SK-N-SH (cell line): Measurements from ENCODE around the gene WIZ. TPM values are rescaled to one million over a fixed set of nuclear protein-coding genes. Genes with fewer than 3 reads are reported as not detected.

ENCODE experiments used
- CTCF ChIA-PET: fragments of 300-600, 350-600 bp; formaldehyde crosslinking; extraction: SDS; loops from one replicate; lab custom pipeline; 2021; lab: Yijun Ruan, JAX
- POLR2A ChIA-PET: fragments of 350-600 bp; sonication (Branson Sonifier 250); formaldehyde crosslinking; extraction: SDS; loops from one replicate; lab custom pipeline; 2020; ENCODE audit warnings: antibody characterized with exemption, inconsistent platforms; lab: Yijun Ruan, JAX
- DNase-seq: peaks from one replicate; pipeline ENCODE4 v3.0.0; 2012
- H2AFZ ChIP-seq: fragments of 200-600 bp; sonication (generic); 2 replicates; pipeline ENCODE4 v1.8.1; 2016; ENCODE audit warnings: antibody characterized with exemption, mild to moderate bottlenecking, low read depth
- H3F3A ChIP-seq: fragments of 200-600 bp; sonication (generic); replicated peaks from 2 replicates; pipeline ENCODE3; 2016; ENCODE audit warnings: antibody characterized with exemption, mild to moderate bottlenecking; ENCODE audit not compliant: insufficient read depth
- H3K27ac ChIP-seq, 2 experiments: fragments of 200-500 bp in 1 of 2; fragments of 200-600 bp in 1 of 2; sonication (Bioruptor generic) in 1 of 2; sonication (generic), shearing (Covaris generic) in 1 of 2; 2 replicates each; pipeline versions ENCODE4 v1.5.1 to v1.6.1; 2014 to 2016; ENCODE audit warnings: low read depth in 2 of 2, inconsistent platforms in 1 of 2, low read length in 1 of 2, mild to moderate bottlenecking in 1 of 2, mixed read lengths in 1 of 2
- H3K27me3 ChIP-seq: fragments of 200-600 bp; sonication (generic), shearing (Covaris generic); 2 replicates; pipeline ENCODE4 v1.6.1; 2016; ENCODE audit warnings: mixed run types; ENCODE audit not compliant: insufficient read depth
- H3K36me3 ChIP-seq, 2 experiments: fragments of 200-500 bp in 1 of 2; fragments of 200-600 bp in 1 of 2; sonication (Bioruptor generic) in 1 of 2; sonication (generic) in 1 of 2; replicated peaks in 1 of 2; 2 replicates each; pipeline versions ENCODE3 to v1.5.1; 2014 to 2016; ENCODE audit warnings: low read length in 1 of 2, mild to moderate bottlenecking in 1 of 2; ENCODE audit not compliant: insufficient read depth in 2 of 2, control insufficient read depth in 1 of 2
- H3K4me1 ChIP-seq, 2 experiments: fragments of 200-500 bp in 1 of 2; fragments of 200-600 bp in 1 of 2; sonication (Bioruptor generic) in 1 of 2; sonication (generic), shearing (Covaris generic) in 1 of 2; 2 replicates each; pipeline versions ENCODE4 v1.5.1 to v1.6.1; 2014 to 2016; ENCODE audit warnings: low read depth in 1 of 2, low read length in 1 of 2, mixed run types in 1 of 2; ENCODE audit not compliant: insufficient read depth in 2 of 2, control insufficient read depth in 1 of 2
- H3K4me2 ChIP-seq: fragments of 200-600 bp; sonication (generic), shearing (Covaris generic); 2 replicates; pipeline ENCODE4 v1.6.1; 2017; ENCODE audit warnings: mixed run types
- H3K4me3 ChIP-seq, 2 experiments: fragments of 200-500 bp in 1 of 2; fragments of 200-600 bp in 1 of 2; sonication (Bioruptor generic) in 1 of 2; sonication (generic), shearing (Covaris generic) in 1 of 2; 2 replicates each; pipeline versions ENCODE4 v1.5.1 to v1.8.1; 2014 to 2016; ENCODE audit warnings: low read depth in 2 of 2, inconsistent platforms in 1 of 2, low read length in 1 of 2, mild to moderate bottlenecking in 1 of 2, mixed read lengths in 1 of 2, moderate library complexity in 1 of 2
- H3K79me2 ChIP-seq: fragments of 200-600 bp; sonication (generic); 2 replicates; pipeline ENCODE4 v1.8.1; 2017; ENCODE audit warnings: mild to moderate bottlenecking; ENCODE audit not compliant: insufficient read depth
- H3K9ac ChIP-seq: fragments of 200-600 bp; sonication (generic); 2 replicates; pipeline ENCODE4 v1.6.1; 2017; ENCODE audit warnings: mixed run types
- H3K9me2 ChIP-seq: fragments of 200-600 bp; sonication (generic); 2 replicates; pipeline ENCODE4 v1.6.1; 2017; ENCODE audit warnings: mixed run types
- H3K9me3 ChIP-seq: fragments of 200-600 bp; sonication (generic); 2 replicates; pipeline ENCODE4 v1.6.1; 2017; ENCODE audit warnings: mixed run types, mild to moderate bottlenecking, moderate library complexity
- H4K20me1 ChIP-seq: fragments of 200-600 bp; sonication (generic); 2 replicates; pipeline ENCODE4 v1.6.1; 2017; ENCODE audit warnings: mild to moderate bottlenecking, mixed run types; ENCODE audit not compliant: insufficient read depth
- GATA2 ChIP-seq: sonication (generic); formaldehyde crosslinking; IDR thresholded peaks from 2 replicates; pipeline ENCODE4 v1.5.0; 2020; ENCODE audit warnings: mild to moderate bottlenecking, missing genetic modification reagents
- IRF3 ChIP-seq: fragments of 150-350 bp; IDR thresholded peaks from 2 replicates; pipeline ENCODE4 v1.6.1; 2016; ENCODE audit warnings: mild to moderate bottlenecking, low read depth, low read length
- ZBTB33 ChIP-seq: IDR thresholded peaks from 2 replicates; pipeline ENCODE4 v1.4.0; 2012; ENCODE audit warnings: low read depth, borderline replicate concordance
- WGBS: methylation state at CpG from one replicate; pipeline ENCODE4 v1.1.6; 2017; ENCODE audit warnings: low lambda C conversion rate; 5-methylcytosine and 5-hydroxymethylcytosine counted together
- polyA plus RNA-seq, 3 experiments: library from polyadenylated mRNA; depleted of rRNA; stranded (reverse); fragments of >200 nt; gene quantifications; 2 replicates each; pipeline ENCODE4 v1.2.3, GENCODE V29; 2012
- TF ChIP-seq, protein P1 (sequence below): IDR thresholded peaks from 2 replicates; pipeline ENCODE4 v1.6.1; 2012; ENCODE audit warnings: mild to moderate bottlenecking, low read depth, low read length, moderate library complexity
- TF ChIP-seq, protein P2 (sequence below): IDR thresholded peaks from 2 replicates; pipeline ENCODE4 v1.4.0; 2012; ENCODE audit warnings: low read depth

The WIZ gene
- polyA plus RNA-seq, 1 of the 3 experiments (the other 2 are of a cell fraction): 15.5 TPM

DNA sequence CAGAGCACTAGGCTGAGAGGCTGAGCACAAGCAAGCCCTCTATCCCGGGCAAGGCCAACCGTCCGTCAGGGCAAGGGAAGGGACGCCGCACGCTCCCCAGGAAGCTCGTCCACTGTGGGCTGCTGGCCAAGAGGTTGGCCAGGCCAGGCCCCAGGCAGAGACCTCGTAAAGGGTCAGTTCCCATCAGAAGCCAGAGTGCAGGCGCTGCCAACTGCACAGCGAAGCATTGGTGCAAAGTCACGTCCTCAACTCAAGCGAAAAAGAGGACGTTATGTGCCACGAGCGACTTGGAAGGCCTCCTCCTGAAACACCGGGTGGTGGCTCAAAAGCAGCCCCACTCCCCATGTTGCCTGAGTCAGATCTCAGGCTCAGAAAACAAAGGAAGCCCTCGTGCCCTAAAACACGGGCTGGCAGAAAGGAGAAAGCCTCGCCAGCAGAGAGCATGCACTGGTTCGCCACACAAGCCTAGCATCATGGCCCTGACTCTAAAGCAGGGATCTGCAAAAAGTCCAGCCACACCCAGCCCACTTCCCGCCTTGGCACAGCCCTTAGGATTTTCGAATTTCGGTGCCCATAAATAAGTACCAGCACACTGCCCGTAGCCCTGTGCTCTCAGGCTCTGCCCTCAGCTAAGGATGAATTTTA lies 74.8 kb downstream of the WIZ start (continued):
- TF ChIP-seq, protein P1, sequence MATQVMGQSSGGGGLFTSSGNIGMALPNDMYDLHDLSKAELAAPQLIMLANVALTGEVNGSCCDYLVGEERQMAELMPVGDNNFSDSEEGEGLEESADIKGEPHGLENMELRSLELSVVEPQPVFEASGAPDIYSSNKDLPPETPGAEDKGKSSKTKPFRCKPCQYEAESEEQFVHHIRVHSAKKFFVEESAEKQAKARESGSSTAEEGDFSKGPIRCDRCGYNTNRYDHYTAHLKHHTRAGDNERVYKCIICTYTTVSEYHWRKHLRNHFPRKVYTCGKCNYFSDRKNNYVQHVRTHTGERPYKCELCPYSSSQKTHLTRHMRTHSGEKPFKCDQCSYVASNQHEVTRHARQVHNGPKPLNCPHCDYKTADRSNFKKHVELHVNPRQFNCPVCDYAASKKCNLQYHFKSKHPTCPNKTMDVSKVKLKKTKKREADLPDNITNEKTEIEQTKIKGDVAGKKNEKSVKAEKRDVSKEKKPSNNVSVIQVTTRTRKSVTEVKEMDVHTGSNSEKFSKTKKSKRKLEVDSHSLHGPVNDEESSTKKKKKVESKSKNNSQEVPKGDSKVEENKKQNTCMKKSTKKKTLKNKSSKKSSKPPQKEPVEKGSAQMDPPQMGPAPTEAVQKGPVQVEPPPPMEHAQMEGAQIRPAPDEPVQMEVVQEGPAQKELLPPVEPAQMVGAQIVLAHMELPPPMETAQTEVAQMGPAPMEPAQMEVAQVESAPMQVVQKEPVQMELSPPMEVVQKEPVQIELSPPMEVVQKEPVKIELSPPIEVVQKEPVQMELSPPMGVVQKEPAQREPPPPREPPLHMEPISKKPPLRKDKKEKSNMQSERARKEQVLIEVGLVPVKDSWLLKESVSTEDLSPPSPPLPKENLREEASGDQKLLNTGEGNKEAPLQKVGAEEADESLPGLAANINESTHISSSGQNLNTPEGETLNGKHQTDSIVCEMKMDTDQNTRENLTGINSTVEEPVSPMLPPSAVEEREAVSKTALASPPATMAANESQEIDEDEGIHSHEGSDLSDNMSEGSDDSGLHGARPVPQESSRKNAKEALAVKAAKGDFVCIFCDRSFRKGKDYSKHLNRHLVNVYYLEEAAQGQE: no peak
- TF ChIP-seq, protein P2, sequence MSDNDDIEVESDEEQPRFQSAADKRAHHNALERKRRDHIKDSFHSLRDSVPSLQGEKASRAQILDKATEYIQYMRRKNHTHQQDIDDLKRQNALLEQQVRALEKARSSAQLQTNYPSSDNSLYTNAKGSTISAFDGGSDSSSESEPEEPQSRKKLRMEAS: no peak
- TF ChIP-seq, all 33 proteins: peak for 0

DNA sequence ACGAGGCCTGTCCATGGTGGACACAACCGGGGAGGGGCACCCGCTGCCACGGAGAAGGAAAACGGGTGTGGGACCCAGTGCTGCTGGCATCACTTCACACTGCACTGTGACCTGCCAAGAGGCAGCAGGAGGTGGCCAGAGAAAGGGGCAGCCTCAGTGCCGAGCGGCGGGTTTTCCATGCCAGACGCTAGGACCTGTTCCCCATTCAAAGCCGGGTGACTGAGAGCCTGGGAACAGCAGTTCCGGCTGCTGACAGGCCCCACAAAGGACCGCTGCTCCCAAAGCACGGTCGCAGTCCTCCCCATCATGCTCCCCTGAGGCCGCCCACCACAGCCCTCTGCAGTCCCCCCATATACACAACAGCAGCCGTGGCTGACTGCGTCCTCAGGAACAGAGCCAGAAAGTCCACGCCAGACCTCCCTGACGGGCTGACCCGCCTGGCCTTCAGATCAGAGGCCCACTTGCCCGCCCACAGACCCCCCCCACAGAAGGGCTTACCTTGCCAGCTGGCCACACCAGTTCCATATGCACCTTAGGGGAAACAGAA lies 75.6 kb downstream of the WIZ start:
- Histone ChIP-seq H3K4me3 (no peak overlapping the region), H3K9ac (no peak overlapping the region)

More for the DNA sequence above, 75.6 kb downstream of the WIZ start:
- Histone ChIP-seq H3F3A (peaks cover 6% of the 10 kb centered on the region), H3K27ac (no peak overlapping the region; a peak in 1 of 4 replicates)
- TF ChIP-seq GATA2: no peak
- TF ChIP-seq IRF3: no peak
- no peak for TF ChIP-seq ZBTB33
- TF ChIP-seq, all 33 proteins: peak for 0
- no peaks in the 10 kb centered on the region for H3K9me2 ChIP-seq
- 98% methylated on average over 6 of the region's 21 CpGs for whole genome bisulfite sequencing
- CTCF ChIA-PET: no interaction called here
- H2AFZ ChIP-seq: no peak overlapping the region
- H3K4me2 ChIP-seq: no peak overlapping the region
- POLR2A ChIA-PET: no interaction called here
- H3K79me2 ChIP-seq: peaks cover 74% of the 10 kb centered on the region
- peak; percentile 26 for DNase-seq
- H3K4me1 ChIP-seq: peaks cover 9 to 23% of the 10 kb centered on the region in 2 experiments; a peak in 1 of 4 replicates
- H3K9me3 ChIP-seq: no peaks in the 10 kb centered on the region
- H4K20me1 ChIP-seq: peaks cover 61% of the 10 kb centered on the region
- H3K36me3 ChIP-seq: peaks cover 25 to 44% of the 10 kb centered on the region in 2 experiments
- H3K27me3 ChIP-seq: no peaks in the 10 kb centered on the region
